GM21528 (cell line): ENCODE data around the gene LIMD2.
A peak's percentile ranks its signal among the peaks of the same experiment; 100 is the strongest.

Source experiments
- ATAC-seq: cut with Tn5 transposase; IDR thresholded peaks from one replicate; pipeline ENCODE4 v1.9.1; 2021; ENCODE audit warnings: mild to moderate bottlenecking, moderate library complexity; ENCODE audit not compliant: unreplicated experiment, low FRiP score

LIMD2 gene

GRCh38 chr17:63685041-63685440, 14.9 kb downstream of the LIMD2 start:
- ATAC-seq = no peak

GRCh38 chr17:63682981-63683380, 16.9 kb downstream of the LIMD2 start:
- ATAC-seq = no peak

GRCh38 chr17:63682441-63682840, 17.5 kb downstream of the LIMD2 start:
- no peak for ATAC-seq

GRCh38 chr17:63681530-63681929, 18.4 kb downstream of the LIMD2 start:
- ATAC-seq = no peak

GRCh38 chr17:63680700-63681099, 19.2 kb downstream of the LIMD2 start:
- no peak for ATAC-seq

- ATAC-seq = no peak
Measured at GRCh38 chr17:63679214-63679613, 20.7 kb downstream of the LIMD2 start.

GRCh38 chr17:63676584-63676983, 23.3 kb downstream of the LIMD2 start:
- ATAC-seq = no peak

- no peak for ATAC-seq
Measured at GRCh38 chr17:63675607-63676546, 24.0 kb downstream of the LIMD2 start.

GRCh38 chr17:63675231-63675606, 24.7 kb downstream of the LIMD2 start:
- no peak for ATAC-seq

- no peak for ATAC-seq
Measured at GRCh38 chr17:63672856-63673255, 27.1 kb downstream of the LIMD2 start.

- peak; percentile 57 for ATAC-seq
Measured at GRCh38 chr17:63665527-63666214, 34.3 kb downstream of the LIMD2 start.

GRCh38 chr17:63659850-63660249, 40.1 kb downstream of the LIMD2 start:
- ATAC-seq = no peak

GRCh38 chr17:63658366-63658765, 41.6 kb downstream of the LIMD2 start:
- ATAC-seq = no peak

GRCh38 chr17:63657786-63658185, 42.1 kb downstream of the LIMD2 start:
- ATAC-seq = no peak

- ATAC-seq = no peak
Measured at GRCh38 chr17:63653050-63653449, 46.9 kb downstream of the LIMD2 start.

GRCh38 chr17:63652106-63652505, 47.8 kb downstream of the LIMD2 start:
- no peak for ATAC-seq

- ATAC-seq = no peak
Measured at GRCh38 chr17:63649813-63650212, 50.1 kb downstream of the LIMD2 start.

- no peak for ATAC-seq
Measured at GRCh38 chr17:63647936-63648335, 52.0 kb downstream of the LIMD2 start.

GRCh38 chr17:63647065-63647725, 52.7 kb downstream of the LIMD2 start:
- ATAC-seq = no peak

- peak; percentile 84 for ATAC-seq
Measured at GRCh38 chr17:63646488-63646806, 53.5 kb downstream of the LIMD2 start.
